ENCODE results near the gene NGRN. TPM values are rescaled to one million over a fixed set of nuclear protein-coding genes. Genes with fewer than 3 reads are reported as not detected.
A peak's percentile ranks its signal among the peaks of the same experiment; 100 is the strongest.
"Not testable (repeated sequence)": the region's sequence is repeated elsewhere in the genome, so short reads cannot be mapped to it uniquely, and the experiment has no call there.

Gene NGRN
- total RNA-seq, 1 experiment from 2014 or later, result 66.1 TPM

DNA sequence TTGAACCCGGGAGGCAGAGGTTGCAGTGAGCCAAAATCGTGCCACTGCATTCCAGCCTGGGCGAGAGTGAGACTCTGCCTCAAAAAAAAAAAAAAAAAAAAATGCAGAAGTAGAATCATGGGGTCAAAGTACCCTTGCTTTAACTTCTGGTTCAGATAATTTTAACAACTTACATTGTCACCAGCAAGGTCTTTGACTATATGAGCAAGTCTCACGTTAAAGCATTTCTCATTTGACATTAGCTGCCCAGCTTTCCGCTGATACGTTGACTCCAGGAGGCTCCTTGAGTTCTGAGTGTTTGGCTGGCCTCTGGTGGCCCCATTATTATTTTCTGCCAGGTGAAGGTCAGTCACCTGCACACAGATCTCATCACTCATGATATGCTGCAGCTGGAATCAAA lies 16.2 kb downstream of the NGRN start:
- not testable (repeated sequence) for DNase-seq (ENCODE audit: low spot score)

DNA sequence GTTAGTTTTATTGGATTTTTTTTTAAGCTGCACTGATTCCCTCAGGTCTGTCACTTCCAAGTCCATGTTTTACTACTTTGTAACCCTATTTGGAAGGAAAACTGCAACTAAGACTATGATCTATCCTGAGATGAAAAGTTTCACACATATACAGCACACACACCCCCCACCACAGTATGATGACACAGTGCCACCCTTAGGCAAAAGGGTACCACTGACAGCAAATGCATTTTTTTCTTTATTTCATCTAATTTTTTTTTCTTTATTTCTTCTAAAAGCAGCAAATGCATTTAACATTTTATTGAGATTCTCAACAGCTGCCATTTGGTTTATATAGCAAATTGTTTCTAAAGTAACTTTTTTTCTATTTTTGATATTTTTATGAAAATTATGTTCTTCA lies 21.2 kb downstream of the NGRN start:
- peak; percentile 43 for DNase-seq (ENCODE audit: low spot score)

DNA sequence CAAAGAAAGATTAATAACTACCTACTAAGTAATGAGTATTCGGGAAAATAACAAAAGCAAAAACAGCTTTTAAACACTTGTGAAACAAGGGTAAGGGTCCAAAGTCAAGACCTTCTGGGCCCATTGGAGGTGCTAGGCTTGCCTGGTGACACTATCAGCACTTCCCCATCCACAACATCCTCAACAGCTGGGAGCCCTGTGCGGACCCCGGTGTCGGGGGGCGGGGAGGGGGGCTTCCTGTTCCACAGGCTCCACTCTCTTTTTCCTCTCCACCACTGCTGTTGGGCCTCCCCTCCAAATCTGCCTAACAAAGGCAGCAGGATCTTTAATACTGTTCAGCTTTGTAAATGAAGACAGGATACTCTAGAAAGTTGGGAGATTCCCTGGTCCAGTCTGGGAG lies 21.6 kb downstream of the NGRN start:
- no peak for DNase-seq (ENCODE audit: low spot score)

DNA sequence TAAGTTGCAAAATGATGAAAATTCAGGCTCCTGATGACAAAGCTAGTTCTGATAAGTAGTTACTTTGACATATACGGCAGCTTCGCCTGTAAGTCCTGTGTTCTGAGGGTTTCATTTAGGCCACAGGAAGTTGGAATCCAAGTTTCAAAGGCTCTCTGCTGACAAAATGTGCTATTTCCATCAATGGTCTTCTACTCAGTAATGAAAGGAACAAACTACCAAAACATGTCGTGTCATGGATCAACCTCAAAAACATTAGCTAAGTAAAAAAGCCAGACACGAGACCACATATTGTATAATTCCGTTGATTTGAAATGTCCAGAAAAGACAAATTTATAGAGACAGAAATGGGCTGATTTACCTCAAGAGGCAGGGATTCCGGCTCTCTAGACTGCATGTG lies 22.5 kb downstream of the NGRN start:
- DNase-seq (ENCODE audit: low spot score), result no peak

DNA sequence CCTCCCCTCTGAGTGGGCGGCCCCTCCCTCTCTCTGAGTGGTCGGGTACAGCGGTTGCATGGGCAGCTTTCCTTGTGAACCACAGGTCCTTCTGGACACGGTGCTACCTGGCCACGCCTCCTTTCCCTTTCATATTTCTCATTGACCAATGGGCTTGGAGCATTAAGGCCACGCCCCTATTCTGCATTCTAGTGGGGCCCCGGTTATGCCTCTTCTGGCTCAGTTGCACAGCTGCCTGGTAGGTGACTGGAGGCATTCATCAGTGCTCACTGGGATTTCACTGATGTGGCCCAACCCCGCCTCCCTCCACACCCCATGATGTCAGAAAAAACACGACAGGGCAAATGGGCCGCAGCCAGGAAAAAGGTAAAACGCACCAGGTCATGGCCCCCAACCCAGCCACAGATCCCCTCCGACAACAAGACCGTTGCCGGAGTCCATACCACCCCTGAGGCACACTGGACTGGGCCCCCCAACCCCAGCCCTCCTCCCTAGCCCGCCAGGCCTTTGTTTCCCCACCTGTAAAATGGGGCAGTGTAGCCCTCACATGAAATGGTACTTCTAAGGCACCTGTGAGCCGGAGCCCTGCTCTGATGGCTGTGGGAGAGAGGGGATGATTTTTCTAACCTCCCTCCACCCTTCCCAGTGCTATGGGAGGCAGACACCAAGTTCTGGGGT lies 26.3 kb downstream of the NGRN start:
- peak; percentile 23 for DNase-seq (ENCODE audit: low spot score)

DNA sequence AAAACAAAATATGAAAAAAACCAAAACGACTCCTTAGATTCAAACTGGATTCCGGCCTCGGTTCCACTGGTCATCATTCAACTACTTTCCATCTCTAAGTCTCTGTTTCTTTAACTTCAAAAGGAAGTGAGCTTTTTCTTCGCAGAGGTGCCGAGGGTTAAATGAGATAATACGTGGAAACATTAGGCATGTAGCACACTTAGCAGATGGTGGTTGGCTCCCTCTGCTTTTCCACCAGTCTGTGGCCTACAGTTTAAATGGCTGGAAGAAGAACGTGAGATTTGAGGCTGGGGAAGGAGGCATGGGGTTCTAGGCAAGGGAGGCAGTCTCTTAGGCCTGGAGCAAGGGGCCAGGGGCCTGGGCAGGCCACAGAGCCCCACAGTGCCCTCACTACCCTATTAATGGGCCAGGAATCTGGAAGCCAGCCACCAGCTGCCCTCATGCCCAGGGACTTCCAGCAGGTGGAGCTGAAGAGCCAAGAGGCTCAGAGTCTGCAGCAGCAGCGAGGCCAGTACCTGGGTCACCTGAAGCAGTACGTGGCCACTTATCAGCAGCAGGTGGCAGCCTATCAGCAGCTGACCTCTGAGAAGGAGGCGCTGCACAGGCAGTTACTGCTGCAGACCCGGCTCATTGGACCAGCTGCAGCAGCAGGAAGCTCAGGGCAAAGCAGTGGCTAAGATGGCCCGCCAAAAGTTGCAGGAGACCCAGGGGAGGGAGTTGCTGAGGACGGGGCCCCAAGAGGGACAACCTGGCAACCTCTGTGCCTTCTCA lies 27.8 kb downstream of the NGRN start:
- DNase-seq (ENCODE audit: low spot score), result peak; percentile 65

DNA sequence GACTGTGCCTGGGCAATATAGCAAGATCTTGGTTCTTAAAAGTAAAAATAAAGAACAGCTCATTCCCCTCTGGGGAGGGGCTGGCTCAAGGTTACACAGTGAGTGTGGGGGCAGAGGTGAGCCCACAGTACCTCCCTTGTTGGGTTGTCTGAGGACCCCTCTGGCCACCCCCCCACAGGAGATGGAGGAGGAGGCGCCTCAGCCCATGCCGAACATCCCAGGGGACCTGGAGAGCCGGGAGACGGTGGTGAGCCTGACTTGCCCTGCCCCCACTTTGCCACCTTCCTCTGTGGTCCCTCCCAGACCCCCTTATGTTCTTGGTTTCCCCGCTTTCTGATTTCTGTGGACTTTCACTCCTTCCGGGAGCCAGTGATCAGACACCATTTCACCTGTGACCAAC lies 28.7 kb downstream of the NGRN start:
- DNase-seq (ENCODE audit: low spot score), result no peak

DNA sequence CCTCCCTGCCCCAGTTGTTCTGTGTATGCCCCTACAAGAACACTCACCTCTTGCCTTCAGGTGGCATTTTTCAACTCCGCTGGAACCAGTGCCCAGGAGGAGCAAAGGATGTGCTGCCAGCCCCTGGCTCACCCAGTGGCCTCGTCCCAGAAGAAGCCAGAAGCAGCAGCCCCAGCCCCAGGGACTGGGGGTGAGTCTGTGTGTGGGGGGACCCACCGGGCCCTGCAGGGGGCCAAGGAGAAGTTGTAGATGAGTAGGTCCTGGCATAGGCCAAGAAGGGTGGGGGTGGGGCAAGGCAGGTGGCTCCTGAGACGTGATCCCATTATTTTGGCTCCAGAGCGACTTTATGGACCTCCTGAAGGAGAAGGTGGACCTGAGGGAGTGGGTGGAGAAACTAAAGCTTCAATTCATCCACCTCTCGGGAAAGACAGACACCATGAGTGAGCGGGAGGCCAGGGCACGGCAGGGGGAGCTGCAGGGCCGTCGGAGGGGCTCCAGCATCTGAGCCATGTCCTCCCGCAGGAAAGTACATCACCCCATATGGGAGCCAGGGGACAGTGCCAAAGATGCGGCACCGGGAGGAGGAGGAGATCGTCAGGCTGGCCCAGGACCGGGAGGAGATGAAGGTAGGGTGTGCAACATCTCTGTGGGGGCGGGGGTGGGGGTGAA lies 29.3 kb downstream of the NGRN start:
- DNase-seq (ENCODE audit: low spot score), result no peak

DNA sequence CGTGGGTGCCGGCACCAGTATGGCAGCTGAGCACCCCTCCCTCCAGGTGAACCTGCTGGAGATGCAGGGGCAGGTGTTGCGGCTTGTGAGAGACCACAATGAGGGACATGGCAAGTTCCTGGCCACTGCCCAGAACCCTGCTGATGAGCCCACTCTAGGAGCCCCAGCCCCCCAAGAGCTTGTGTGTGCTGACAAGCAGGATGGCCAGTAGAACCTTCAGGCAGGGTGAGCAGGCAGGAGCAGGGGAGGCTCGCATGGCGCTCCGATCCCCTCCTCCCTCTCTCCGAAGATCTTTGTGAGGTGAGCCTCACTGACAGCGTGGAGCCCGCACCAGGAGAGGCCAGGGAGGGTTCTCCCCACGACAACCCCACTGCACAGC lies 29.8 kb downstream of the NGRN start:
- no peak for DNase-seq (ENCODE audit: low spot score)

DNA sequence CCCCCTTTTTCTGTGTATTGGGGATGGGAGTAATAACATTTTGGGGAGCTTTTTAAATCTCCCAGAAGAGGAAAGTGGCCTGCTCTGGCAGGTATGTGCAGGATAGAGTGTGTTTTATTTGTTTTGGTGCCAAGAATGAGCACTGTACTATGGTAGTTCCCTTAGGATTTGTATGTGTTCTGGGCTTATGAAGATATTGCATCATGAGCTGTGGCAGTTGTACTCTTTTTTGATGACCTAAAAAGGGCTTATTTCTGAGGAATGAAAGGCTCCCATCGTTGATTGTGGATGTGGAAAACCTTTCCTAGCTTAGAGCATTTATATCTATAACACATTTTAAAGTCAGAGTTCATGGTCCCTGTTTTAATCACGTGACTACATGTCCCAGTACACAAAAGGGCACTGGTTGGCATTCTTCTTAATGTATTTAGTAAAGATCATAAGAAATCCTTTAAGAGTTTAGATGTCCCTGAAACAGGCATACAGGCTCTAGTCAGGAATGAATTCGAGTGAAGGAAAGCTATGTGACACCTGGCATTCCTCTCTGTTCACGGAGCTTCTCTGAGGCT lies 30.9 kb downstream of the NGRN start:
- not testable (repeated sequence) for DNase-seq (ENCODE audit: low spot score)

DNA sequence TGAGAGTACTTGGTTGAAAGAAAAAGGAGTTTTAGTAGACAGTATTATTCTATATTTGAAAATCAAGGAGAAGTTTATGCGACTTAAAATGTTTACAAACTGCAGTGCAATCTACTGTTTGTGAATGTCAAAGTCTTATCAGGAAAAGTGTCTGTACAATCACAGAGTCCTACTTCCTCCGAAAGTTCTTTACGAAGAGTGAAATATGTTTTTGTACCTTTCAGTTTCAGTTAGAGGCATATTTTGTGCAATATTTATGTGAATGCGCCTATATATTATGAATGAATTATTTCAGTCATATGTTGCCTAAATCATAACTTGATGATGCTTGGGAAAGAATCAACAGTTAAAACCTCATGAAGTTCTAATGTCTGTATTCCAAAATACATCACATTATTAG lies 31.5 kb downstream of the NGRN start:
- no peak for DNase-seq (ENCODE audit: low spot score)

DNA sequence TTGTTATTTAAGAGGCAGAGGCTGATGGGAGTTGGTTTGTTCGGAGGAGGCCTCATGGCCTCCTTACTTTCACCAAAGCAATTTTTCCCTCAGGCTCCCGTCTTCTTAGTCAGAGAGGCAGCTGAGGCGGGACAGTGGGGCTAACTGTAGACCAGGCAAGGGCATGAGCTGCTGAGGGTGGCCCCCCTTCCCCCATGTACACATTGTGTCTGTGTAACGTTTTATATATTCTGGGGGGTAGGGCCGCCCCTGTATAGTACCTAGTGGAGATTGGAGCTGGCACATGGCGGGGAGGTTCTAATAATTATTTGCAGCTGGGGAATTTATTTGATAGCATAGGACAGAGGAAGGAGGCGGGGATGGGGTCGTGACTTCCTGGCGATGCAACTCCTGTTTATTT lies 35.1 kb downstream of the NGRN start:
- DNase-seq (ENCODE audit: low spot score), result no peak

DNA sequence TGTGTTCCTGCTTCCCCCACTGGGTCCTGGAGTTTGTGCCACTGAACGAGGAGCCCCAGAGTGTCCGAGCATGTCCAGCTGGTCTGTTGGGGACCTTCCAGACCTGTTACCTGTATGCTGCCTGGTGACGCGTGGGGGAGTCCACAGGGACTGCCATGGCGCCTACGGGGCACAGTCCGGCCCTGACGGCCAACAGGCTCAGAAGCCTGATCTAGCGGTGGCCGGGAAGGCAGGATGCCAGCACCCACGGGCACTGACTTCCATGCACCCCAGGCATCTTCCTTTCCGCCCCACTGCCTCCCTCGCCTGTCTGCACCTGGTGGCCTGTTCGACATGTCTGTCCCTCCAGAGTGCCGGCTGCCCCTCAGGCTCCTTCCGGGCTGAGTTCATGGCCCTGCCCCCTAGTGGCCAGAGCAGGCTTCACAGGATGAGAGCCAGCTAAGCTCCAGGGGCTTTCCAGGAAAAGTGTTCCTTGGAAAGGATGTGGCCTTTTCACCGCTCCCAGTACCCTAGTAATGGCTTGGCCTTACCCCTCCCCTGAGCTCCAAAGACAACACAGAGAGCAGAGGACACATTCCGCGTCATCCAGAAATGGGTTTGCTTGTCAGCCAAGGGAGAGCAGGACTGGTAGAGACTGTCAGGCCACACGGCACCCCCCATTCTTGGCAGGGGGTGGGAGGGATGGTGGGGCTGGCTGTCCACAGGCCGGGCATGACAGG lies 35.7 kb downstream of the NGRN start:
- DNase-seq (ENCODE audit: low spot score), result peak; percentile 62

DNA sequence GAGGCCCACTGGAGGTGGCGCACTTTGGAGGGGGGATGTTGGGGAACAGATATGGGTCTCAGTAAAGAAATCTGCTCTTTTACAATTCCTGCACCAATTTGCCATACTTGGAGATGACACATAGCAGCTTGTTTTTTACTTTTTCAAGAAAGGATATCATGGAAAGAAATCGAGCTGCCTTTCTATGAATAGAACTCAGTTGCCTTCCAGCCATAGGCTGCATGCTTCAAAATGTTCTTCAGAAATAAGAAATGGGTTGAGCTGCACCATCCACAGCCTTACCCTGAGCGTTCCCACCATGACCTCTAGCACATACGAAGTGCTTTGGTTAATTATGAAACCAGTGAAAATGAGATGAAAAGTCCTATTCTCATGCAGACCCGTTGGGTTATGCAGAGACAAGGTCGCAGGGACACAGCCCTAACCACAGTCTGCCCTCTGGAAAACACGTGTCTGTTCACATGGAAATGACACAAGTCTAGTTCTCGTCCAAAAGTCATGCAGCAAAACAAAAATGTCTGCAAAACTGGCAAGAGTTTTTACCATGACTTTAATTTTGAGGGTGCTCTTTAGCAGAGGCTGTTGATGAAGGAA lies 36.3 kb downstream of the NGRN start:
- DNase-seq (ENCODE audit: low spot score), result no peak

DNA sequence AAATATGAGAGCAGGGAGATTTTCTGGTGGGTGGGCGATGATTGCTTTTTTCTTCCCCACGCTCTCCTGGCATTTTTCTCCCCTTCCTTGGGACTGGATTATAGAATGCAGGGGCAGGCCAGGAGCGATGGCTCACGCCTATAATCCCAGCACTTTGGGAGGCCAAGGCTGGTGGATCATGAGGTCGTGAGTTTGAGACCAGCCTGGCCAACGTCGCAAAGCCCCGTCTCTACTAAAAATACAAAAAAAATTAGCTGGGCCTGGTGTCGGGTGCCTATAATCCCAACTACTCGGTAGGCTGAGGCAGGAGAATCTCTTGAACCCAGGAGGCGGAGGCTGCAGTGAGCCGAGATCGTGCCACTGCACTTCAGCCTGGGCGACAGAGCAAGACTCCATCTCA lies 39.9 kb downstream of the NGRN start:
- DNase-seq (ENCODE audit: low spot score), result not testable (repeated sequence)

DNA sequence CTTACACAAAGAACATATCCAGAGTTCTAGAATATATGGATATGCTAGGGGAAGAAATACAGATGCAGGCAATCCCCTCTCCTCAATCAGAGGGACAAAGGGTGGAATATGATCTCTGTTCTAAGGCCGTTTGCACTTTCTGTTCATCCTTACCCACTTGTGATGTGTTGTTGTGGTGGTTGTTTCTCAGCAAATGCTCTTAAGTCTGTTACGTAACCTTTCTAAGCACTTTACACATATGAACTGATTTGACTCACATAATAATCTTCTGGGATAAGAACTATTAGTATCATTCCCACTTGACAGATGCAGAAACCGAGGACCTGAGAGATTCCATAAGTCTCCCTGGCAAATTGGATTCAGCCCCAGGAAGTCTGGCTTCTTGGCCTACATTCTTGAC lies 40.5 kb downstream of the NGRN start:
- DNase-seq (ENCODE audit: low spot score), result no peak

DNA sequence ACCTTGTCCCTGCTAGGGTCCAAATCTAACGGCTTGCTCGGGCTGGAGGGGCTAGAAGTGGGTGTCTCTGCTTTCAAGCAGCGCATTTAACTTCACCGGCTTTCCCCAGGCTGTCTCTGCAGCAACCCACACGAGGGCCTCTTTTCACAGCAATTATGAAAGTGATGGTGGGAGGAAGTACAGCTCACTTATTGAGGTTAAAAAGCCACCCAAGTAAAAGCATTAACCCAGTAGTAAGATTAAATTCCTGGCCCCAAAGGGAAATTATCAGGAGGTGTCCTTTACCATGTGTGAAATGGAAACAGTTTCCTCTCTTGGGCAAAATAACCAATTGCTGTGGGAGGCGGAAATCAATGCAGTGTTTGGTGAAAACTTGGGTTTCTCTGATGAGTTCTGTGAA lies 41.1 kb downstream of the NGRN start:
- no peak for DNase-seq (ENCODE audit: low spot score)

DNA sequence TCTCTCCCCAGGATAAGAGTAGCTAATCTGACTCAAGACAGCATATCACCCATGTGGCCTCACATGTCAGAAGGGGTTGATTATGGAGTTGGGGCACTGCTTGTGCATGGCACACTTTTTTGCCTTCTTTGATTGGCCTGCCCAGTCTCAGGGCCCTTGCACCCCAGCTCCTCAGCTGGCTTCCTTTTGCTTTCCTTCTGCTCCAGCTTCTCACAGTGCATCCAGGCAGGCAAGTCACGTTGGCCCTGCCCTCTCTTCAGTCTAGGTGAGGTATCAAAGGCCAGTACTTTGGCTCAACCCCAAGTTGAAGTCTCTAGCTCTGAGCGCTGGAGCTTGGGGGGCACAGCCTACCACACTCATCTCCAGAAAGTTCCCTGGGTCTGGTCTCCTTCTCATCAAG lies 42.2 kb downstream of the NGRN start:
- DNase-seq (ENCODE audit: low spot score), result no peak

DNA sequence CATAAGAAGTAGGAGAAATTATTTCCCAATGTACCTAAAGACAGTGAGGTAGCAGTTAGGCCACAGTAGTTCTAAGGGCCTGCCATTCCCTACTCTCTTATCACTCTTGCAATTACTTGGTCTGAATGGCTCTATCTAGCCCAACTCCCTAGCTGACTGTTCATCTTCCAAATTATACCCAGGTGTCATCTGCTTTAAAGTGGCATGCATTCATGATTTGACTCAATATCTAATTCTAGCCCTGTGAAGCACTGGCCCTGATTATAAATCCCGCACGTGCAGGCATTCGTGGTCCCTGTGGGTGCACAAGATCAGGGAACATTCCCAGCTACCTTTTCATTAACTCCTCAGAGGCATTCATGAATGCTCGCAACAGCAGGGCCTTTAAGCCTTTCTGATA lies 43.5 kb downstream of the NGRN start:
- no peak for DNase-seq (ENCODE audit: low spot score)

DNA sequence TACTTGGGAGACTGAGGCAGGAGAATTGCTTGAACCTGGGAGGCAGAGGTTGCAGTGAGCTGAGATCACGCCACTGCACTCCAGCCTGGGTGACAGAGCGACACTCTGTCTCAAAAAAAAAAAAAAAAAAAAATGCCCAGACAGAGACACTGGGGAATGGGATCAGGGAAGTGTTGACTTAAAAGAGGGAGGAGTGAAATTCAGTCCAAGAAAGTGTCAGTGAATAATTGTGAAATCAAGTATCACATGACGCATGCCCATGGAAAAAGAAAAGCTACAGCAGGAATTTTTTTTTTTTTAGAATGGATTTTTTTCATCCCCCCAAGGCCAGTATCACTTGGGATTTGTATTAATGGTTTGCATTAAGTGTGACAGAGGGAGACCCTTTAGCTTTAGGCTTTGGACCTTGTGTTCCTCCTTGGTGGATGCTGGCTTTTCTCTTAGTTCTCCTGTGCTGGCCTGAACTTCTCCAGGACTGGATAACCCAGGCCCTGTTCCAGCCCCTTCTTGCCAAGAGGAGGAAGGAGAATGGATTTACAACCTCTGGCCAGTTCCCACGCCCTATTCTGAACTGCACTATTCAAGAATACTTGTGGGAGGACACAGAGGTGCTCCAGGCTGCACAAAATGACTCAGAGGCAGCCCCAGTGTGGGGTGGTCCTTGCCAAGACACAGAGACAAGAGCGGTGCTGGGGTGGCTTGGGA lies 50.0 kb downstream of the NGRN start:
- peak; percentile 13 for DNase-seq (ENCODE audit: low spot score)

DNA sequence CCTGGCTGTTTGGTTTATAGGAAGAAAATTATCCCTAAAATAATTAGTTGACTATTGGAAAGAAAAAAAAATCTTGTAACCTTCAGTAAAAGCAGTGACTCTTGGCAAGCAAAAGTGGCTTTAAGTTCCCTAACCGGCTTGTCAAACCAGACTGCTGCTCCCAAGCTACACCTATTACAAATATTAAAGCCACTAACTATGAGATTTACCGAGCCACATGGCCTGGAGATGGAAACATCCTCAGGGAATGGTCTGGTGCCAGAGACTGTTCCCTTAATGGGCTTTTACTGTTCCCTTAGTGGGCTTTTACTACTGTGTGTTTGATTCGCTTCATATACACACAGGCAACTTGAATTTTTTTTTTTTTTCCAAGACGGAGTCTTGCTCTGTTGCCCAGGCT lies 50.7 kb downstream of the NGRN start:
- no peak for DNase-seq (ENCODE audit: low spot score)
